HL-60 (cell line): ENCODE data around the gene TPRN.

ENCODE experiments used
- DNase-seq, 2 experiments: peaks; one replicate each; pipeline ENCODE4 v3.0.0-alpha.2; 2010 to 2020; ENCODE audit warnings: low read depth in 1 of 2, low spot score in 1 of 2
- H3K27ac ChIP-seq: fragments of 250-450 bp; sonication (Bioruptor Pico); replicated peaks from 2 replicates; pipeline ENCODE4 v1.5.1; 2020; ENCODE audit warnings: mild to moderate bottlenecking, moderate library complexity
- H3K27me3 ChIP-seq: fragments of 250-450 bp; sonication (Bioruptor Pico); 2 replicates; pipeline ENCODE4 v1.5.1; 2021; ENCODE audit warnings: mild to moderate bottlenecking, moderate library complexity; ENCODE audit not compliant: insufficient read depth, poor library complexity, severe bottlenecking
- H3K4me3 ChIP-seq: replicated peaks from 2 replicates; pipeline ENCODE4 v1.5.1; 2011; ENCODE audit warnings: mild to moderate bottlenecking, control low read depth, low read length; ENCODE audit not compliant: insufficient read depth
- CTCF ChIP-seq: IDR thresholded peaks from one replicate; pipeline ENCODE4 v1.5.1; 2011; ENCODE audit warnings: low read length, control low read depth, inconsistent platforms; ENCODE audit not compliant: insufficient read depth
- GABPA ChIP-seq: IDR thresholded peaks from 2 replicates; pipeline ENCODE4 v1.6.1; 2012; ENCODE audit warnings: low read depth
- POLR2AphosphoS5 ChIP-seq: IDR thresholded peaks from 2 replicates; pipeline ENCODE4 v1.6.1; 2012; ENCODE audit warnings: low read depth
- REST ChIP-seq: IDR thresholded peaks from 2 replicates; pipeline ENCODE4 v1.6.1; 2012; ENCODE audit warnings: low read depth; ENCODE audit not compliant: insufficient replicate concordance
- SPI1 ChIP-seq: IDR thresholded peaks from 2 replicates; pipeline ENCODE4 v1.6.1; 2012; ENCODE audit warnings: low read depth, mild to moderate bottlenecking, borderline replicate concordance

The TPRN gene

DNA sequence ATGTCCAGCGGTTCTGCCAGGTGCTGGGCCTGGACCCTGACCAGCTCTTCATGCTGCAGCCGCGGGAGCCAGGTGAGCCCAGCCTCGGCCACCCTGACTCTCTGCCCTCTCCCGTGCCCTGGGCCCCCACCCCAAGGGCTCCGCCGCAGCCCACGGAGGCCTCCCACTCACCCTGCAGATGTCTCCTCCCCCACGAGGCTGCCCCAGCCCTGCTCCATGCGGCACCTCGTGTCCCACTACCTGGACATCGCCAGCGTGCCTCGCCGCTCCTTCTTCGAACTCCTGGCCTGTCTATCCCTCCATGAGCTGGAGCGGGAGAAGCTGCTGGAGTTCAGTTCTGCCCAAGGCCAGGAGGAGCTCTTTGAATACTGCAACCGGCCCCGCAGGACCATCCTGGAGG lies 14.1 kb upstream of the TPRN start:
- Histone ChIP-seq H3K4me3 (no peak overlapping the region), H3K27me3 (no peaks in the 10 kb centered on the region), H3K27ac (no peak overlapping the region)
- no peak for DNase-seq
- TF ChIP-seq CTCF (no peak), GABPA (no peak), REST (no peak), POLR2AphosphoS5 (0 out of 2 replicates have a peak, but pooled peaks have one; percentile 5), SPI1 (no peak)

- TF ChIP-seq REST (no peak), POLR2AphosphoS5 (no peak), GABPA (no peak), SPI1 (no peak), CTCF (peak; percentile 8)
- no peak for DNase-seq
- no peaks in the 10 kb centered on the region for H3K27me3 ChIP-seq
Measured at GRCh38 chr9:137213160-137214060, 12.9 kb upstream of the TPRN start.

GRCh38 chr9:137212520-137212919 lies 12.0 kb upstream of the TPRN start:
- TF ChIP-seq POLR2AphosphoS5 (no peak), SPI1 (no peak), REST (no peak), CTCF (no peak), GABPA (no peak)
- Histone ChIP-seq H3K27ac (no peak overlapping the region), H3K4me3 (no peak overlapping the region), H3K27me3 (no peaks in the 10 kb centered on the region)
- DNase-seq, result no peak

More at GRCh38 chr9:137213160-137214060, 12.9 kb upstream of the TPRN start:
- H3K27ac ChIP-seq, result no peak overlapping the region
- no peak overlapping the region for H3K4me3 ChIP-seq
